ENCODE results near the gene MMP21.

The MMP21 gene

GRCh38 chr10:125795637-125796190, 20.1 kb upstream of the MMP21 start:
- FAIRE-seq, result no peak
- no peak for DNase-seq (ENCODE audit: insufficient read length, low spot score)
- TF ChIP-seq TAF1 (IDR thresholded peaks at IDR 0.05; ENCODE audit: low read depth, low read length) (no peak), PAX5 (IDR thresholded peaks at IDR 0.05; ENCODE audit: insufficient read depth, low read length, severe bottlenecking) (no peak), POLR2A (IDR thresholded peaks at IDR 0.05; ENCODE audit: low read depth, low read length) (no peak), SPI1 (IDR thresholded peaks at IDR 0.05; ENCODE audit: low read depth, low read length) (no peak), POU2F2 (IDR thresholded peaks at IDR 0.05; ENCODE audit: low read depth, low read length) (no peak), POLR2AphosphoS5 (IDR thresholded peaks at IDR 0.05; ENCODE audit: low read depth, low read length) (no peak)

GRCh38 chr10:125795128-125795527, 19.5 kb upstream of the MMP21 start:
- no peak for FAIRE-seq
- TF ChIP-seq PAX5 (IDR thresholded peaks at IDR 0.05; ENCODE audit: insufficient read depth, low read length, severe bottlenecking) (no peak), POLR2AphosphoS5 (IDR thresholded peaks at IDR 0.05; ENCODE audit: low read depth, low read length) (no peak)
- DNase-seq (ENCODE audit: insufficient read length, low spot score), result no peak

- DNase-seq (ENCODE audit: insufficient read length, low spot score), result no peak
- no peak for FAIRE-seq
- TF ChIP-seq SPI1 (IDR thresholded peaks at IDR 0.05; ENCODE audit: low read depth, low read length), result no peak
- no peak for TF ChIP-seq POLR2A (IDR thresholded peaks at IDR 0.05; ENCODE audit: low read depth, low read length)
- TF ChIP-seq TAF1 (IDR thresholded peaks at IDR 0.05; ENCODE audit: low read depth, low read length), result no peak
- TF ChIP-seq PAX5 (IDR thresholded peaks at IDR 0.05; ENCODE audit: insufficient read depth, low read length, severe bottlenecking), result no peak
- TF ChIP-seq POLR2AphosphoS5 (IDR thresholded peaks at IDR 0.05; ENCODE audit: low read depth, low read length), result no peak
- no peak for TF ChIP-seq POU2F2 (IDR thresholded peaks at IDR 0.05; ENCODE audit: low read depth, low read length)
Observed at GRCh38 chr10:125792342-125793300, 17.0 kb upstream of the MMP21 start.

- TF ChIP-seq POLR2AphosphoS5 (IDR thresholded peaks at IDR 0.05; ENCODE audit: low read depth, low read length) (no peak), TAF1 (IDR thresholded peaks at IDR 0.05; ENCODE audit: low read depth, low read length) (no peak), POLR2A (IDR thresholded peaks at IDR 0.05; ENCODE audit: low read depth, low read length) (no peak), PAX5 (IDR thresholded peaks at IDR 0.05; ENCODE audit: insufficient read depth, low read length, severe bottlenecking) (no peak), POU2F2 (IDR thresholded peaks at IDR 0.05; ENCODE audit: low read depth, low read length) (no peak), SPI1 (IDR thresholded peaks at IDR 0.05; ENCODE audit: low read depth, low read length) (no peak)
- DNase-seq (ENCODE audit: insufficient read length, low spot score) (no peak), FAIRE-seq (no peak)
Observed at GRCh38 chr10:125788156-125789034, 12.8 kb upstream of the MMP21 start.

- FAIRE-seq (no peak), DNase-seq (ENCODE audit: insufficient read length, low spot score) (no peak)
- no peak for TF ChIP-seq POLR2A (IDR thresholded peaks at IDR 0.05; ENCODE audit: low read depth, low read length)
- TF ChIP-seq POLR2AphosphoS5 (IDR thresholded peaks at IDR 0.05; ENCODE audit: low read depth, low read length), result no peak
- TF ChIP-seq SPI1 (IDR thresholded peaks at IDR 0.05; ENCODE audit: low read depth, low read length), result no peak
- no peak for TF ChIP-seq TAF1 (IDR thresholded peaks at IDR 0.05; ENCODE audit: low read depth, low read length)
- no peak for TF ChIP-seq PAX5 (IDR thresholded peaks at IDR 0.05; ENCODE audit: insufficient read depth, low read length, severe bottlenecking)
- TF ChIP-seq POU2F2 (IDR thresholded peaks at IDR 0.05; ENCODE audit: low read depth, low read length), result no peak
Observed at GRCh38 chr10:125785791-125786190, 10.2 kb upstream of the MMP21 start.

GRCh38 chr10:125783957-125784356, 8.3 kb upstream of the MMP21 start:
- DNase-seq (ENCODE audit: insufficient read length, low spot score) (no peak), FAIRE-seq (peak; percentile 84)
- TF ChIP-seq SPI1 (IDR thresholded peaks at IDR 0.05; ENCODE audit: low read depth, low read length) (peak; percentile 41; the same call in 1 of the 2 replicates), POU2F2 (IDR thresholded peaks at IDR 0.05; ENCODE audit: low read depth, low read length) (no peak), POLR2A (IDR thresholded peaks at IDR 0.05; ENCODE audit: low read depth, low read length) (no peak), POLR2AphosphoS5 (IDR thresholded peaks at IDR 0.05; ENCODE audit: low read depth, low read length) (no peak)

GRCh38 chr10:125783408-125783807, 7.8 kb upstream of the MMP21 start:
- no peak for FAIRE-seq
- TF ChIP-seq TAF1 (IDR thresholded peaks at IDR 0.05; ENCODE audit: low read depth, low read length) (no peak), POU2F2 (IDR thresholded peaks at IDR 0.05; ENCODE audit: low read depth, low read length) (no peak), PAX5 (IDR thresholded peaks at IDR 0.05; ENCODE audit: insufficient read depth, low read length, severe bottlenecking) (no peak), SPI1 (IDR thresholded peaks at IDR 0.05; ENCODE audit: low read depth, low read length) (no peak), POLR2A (IDR thresholded peaks at IDR 0.05; ENCODE audit: low read depth, low read length) (no peak), POLR2AphosphoS5 (IDR thresholded peaks at IDR 0.05; ENCODE audit: low read depth, low read length) (no peak)
- no peak for DNase-seq (ENCODE audit: insufficient read length, low spot score)

- FAIRE-seq (no peak), DNase-seq (ENCODE audit: insufficient read length, low spot score) (no peak)
- TF ChIP-seq TAF1 (IDR thresholded peaks at IDR 0.05; ENCODE audit: low read depth, low read length) (no peak), POLR2A (IDR thresholded peaks at IDR 0.05; ENCODE audit: low read depth, low read length) (no peak), POU2F2 (IDR thresholded peaks at IDR 0.05; ENCODE audit: low read depth, low read length) (no peak), SPI1 (IDR thresholded peaks at IDR 0.05; ENCODE audit: low read depth, low read length) (no peak), PAX5 (IDR thresholded peaks at IDR 0.05; ENCODE audit: insufficient read depth, low read length, severe bottlenecking) (no peak), POLR2AphosphoS5 (IDR thresholded peaks at IDR 0.05; ENCODE audit: low read depth, low read length) (no peak)
Observed at GRCh38 chr10:125782616-125783015, 7.0 kb upstream of the MMP21 start.

GRCh38 chr10:125782054-125782453, 6.4 kb upstream of the MMP21 start:
- no peak for FAIRE-seq
- TF ChIP-seq TAF1 (IDR thresholded peaks at IDR 0.05; ENCODE audit: low read depth, low read length), result no peak
- DNase-seq (ENCODE audit: insufficient read length, low spot score), result no peak

All from GM12891 (cell line).